Gastroesophageal sphincter (tissue), 4 donors: ENCODE measurements around the gene JOSD2. TPM values are rescaled to one million over a fixed set of nuclear protein-coding genes. Genes with fewer than 3 reads are reported as not detected.
A peak's percentile ranks its signal among the peaks of the same experiment; 100 is the strongest.

Experiments
- ATAC-seq: fragments of 150-250 bp; one replicate; pipeline ENCODE4 v1.9.1; 2016; ENCODE audit warnings: mild to moderate bottlenecking, moderate library complexity
- H3K27ac ChIP-seq, 4 donors: fragments of 200-600 bp; sonication (generic) in 3 of 4; 1 replicate in 3 of 4; 2 replicates in 1 of 4; pipeline ENCODE4 v1.5.1; 2016 to 2019
- H3K27me3 ChIP-seq: fragments of 200-600 bp; sonication (generic); one replicate; pipeline ENCODE4 v1.5.1; 2019
- H3K36me3 ChIP-seq, 2 donors: fragments of 200-600 bp; sonication (generic); one replicate each; pipeline ENCODE4 v1.5.1; 2019; ENCODE audit warnings: control low read depth in 1 of 2
- H3K4me1 ChIP-seq, 3 donors: fragments of 200-600 bp; sonication (generic); 1 replicate in 2 of 3; 2 replicates in 1 of 3; pipeline ENCODE4 v1.5.1; 2016 to 2019; ENCODE audit warnings: control low read depth in 2 of 3
- H3K4me3 ChIP-seq, 2 donors: fragments of 200-600 bp; sonication (generic); one replicate each; pipeline ENCODE4 v1.5.1; 2019; ENCODE audit warnings: mild to moderate bottlenecking in 1 of 2, moderate library complexity in 1 of 2
- H3K9me3 ChIP-seq, 3 donors: fragments of 200-600 bp; sonication (generic); one replicate each; pipeline ENCODE4 v1.5.1; 2017 to 2019; ENCODE audit warnings: control low read depth in 2 of 3
- CTCF ChIP-seq, 4 experiments: fragments of 200-600 bp in 2 of 4; fragments of 450-650 bp in 2 of 4; sonication (generic) in 1 of 4; IDR thresholded peaks; one replicate each; pipeline ENCODE4 v1.5.1; 2017 to 2019; ENCODE audit warnings: antibody characterized with exemption in 4 of 4, mild to moderate bottlenecking in 2 of 4, moderate library complexity in 2 of 4
- EP300 ChIP-seq: sonication (generic); formaldehyde crosslinking; IDR thresholded peaks from one replicate; pipeline ENCODE4 v1.6.1; 2017; ENCODE audit warnings: antibody characterized with exemption, mild to moderate bottlenecking
- POLR2A ChIP-seq, 2 donors: fragments of 450-650 bp; IDR thresholded peaks; one replicate each; pipeline ENCODE4 v1.6.1; 2017; ENCODE audit warnings: antibody characterized with exemption in 2 of 2, mild to moderate bottlenecking in 2 of 2, moderate library complexity in 1 of 2
- POLR2AphosphoS5 ChIP-seq: sonication (generic); formaldehyde crosslinking; IDR thresholded peaks from one replicate; pipeline ENCODE4 v1.6.1; 2017; ENCODE audit warnings: antibody characterized with exemption
- WGBS, 2 donors: methylation state at CpG; one replicate each; pipeline ENCODE4 v1.1.5; 2018; ENCODE audit warnings: low coverage in 1 of 2; 5-methylcytosine and 5-hydroxymethylcytosine counted together
- total RNA-seq, 4 donors: library from RNA; depleted of rRNA; stranded (reverse); fragments of >200 nt; gene quantifications; one replicate each; pipeline ENCODE4 v1.1.0, GENCODE V29; 2016

The JOSD2 gene
- total RNA-seq, 4 donors from 2014 or later: 16.1 to 39.8 (median 26.1) TPM

GRCh38 chr19:50466706-50467039 is 44.3 kb downstream of the JOSD2 start:
- H3K4me1 ChIP-seq: no peaks in the 10 kb centered on the region
- H3K27ac ChIP-seq: no peak overlapping the region
- H3K27me3 ChIP-seq: peaks cover 70% of the 10 kb centered on the region
- no peak for TF ChIP-seq EP300
- no peak for TF ChIP-seq POLR2AphosphoS5
- TF ChIP-seq CTCF (IDR thresholded peaks at IDR 0.05): no peak
- TF ChIP-seq POLR2A (IDR thresholded peaks at IDR 0.05): no peak
- H3K36me3 ChIP-seq: no peaks in the 10 kb centered on the region
- 55% methylated on average over 7 of the region's 11 CpGs; no CpG with 5 or more reads in 1 of the 2 donors for WGBS, 2 donors
- H3K9me3 ChIP-seq: no peaks in the 10 kb centered on the region
- ATAC-seq: no peak
- H3K4me3 ChIP-seq: no peak overlapping the region

- Histone ChIP-seq H3K4me3 (no peak overlapping the region), H3K27ac (no peak overlapping the region), H3K9me3 (no peaks in the 10 kb centered on the region), H3K4me1 (no peaks in the 10 kb centered on the region), H3K36me3 (no peaks in the 10 kb centered on the region), H3K27me3 (peaks cover 76% of the 10 kb centered on the region)
- TF ChIP-seq POLR2A (IDR thresholded peaks at IDR 0.05) (no peak), EP300 (no peak), POLR2AphosphoS5 (no peak), CTCF (IDR thresholded peaks at IDR 0.05) (peak in 1 of 4 experiments; percentile 4)
- ATAC-seq: no peak
- 0 to 15% methylated on average over 1 to 8 of the region's 29 CpGs for WGBS, 2 donors
Measured at GRCh38 chr19:50465986-50466705, 44.8 kb downstream of the JOSD2 start.

- no peak for ATAC-seq
- Histone ChIP-seq H3K36me3 (no peaks in the 10 kb centered on the region), H3K27ac (no peak overlapping the region), H3K27me3 (peaks cover 87% of the 10 kb centered on the region), H3K4me3 (no peak overlapping the region), H3K9me3 (no peaks in the 10 kb centered on the region), H3K4me1 (no peaks in the 10 kb centered on the region)
- no peak for TF ChIP-seq CTCF (IDR thresholded peaks at IDR 0.05)
- TF ChIP-seq EP300: no peak
- WGBS, 2 donors: 77 to 91% methylated on average over 6 of the region's 13 CpGs
Measured at GRCh38 chr19:50465000-50465399, 46.0 kb downstream of the JOSD2 start.

- ATAC-seq: no peak
- Histone ChIP-seq H3K27me3 (peaks cover 90% of the 10 kb centered on the region), H3K9me3 (no peaks in the 10 kb centered on the region), H3K27ac (no peak overlapping the region), H3K4me1 (no peaks in the 10 kb centered on the region), H3K36me3 (no peaks in the 10 kb centered on the region), H3K4me3 (no peak overlapping the region)
- 80 to 100% methylated on average over 3 to 4 of the region's 19 CpGs for WGBS, 2 donors
- TF ChIP-seq EP300 (no peak), CTCF (IDR thresholded peaks at IDR 0.05) (no peak), POLR2A (IDR thresholded peaks at IDR 0.05) (no peak), POLR2AphosphoS5 (no peak)
Measured at GRCh38 chr19:50464348-50464747, 46.6 kb downstream of the JOSD2 start.

- Histone ChIP-seq H3K36me3 (no peaks in the 10 kb centered on the region), H3K27me3 (peaks cover 92% of the 10 kb centered on the region), H3K4me1 (no peaks in the 10 kb centered on the region), H3K27ac (no peak overlapping the region), H3K4me3 (no peak overlapping the region), H3K9me3 (no peaks in the 10 kb centered on the region)
- no peak for TF ChIP-seq POLR2AphosphoS5
- TF ChIP-seq POLR2A (IDR thresholded peaks at IDR 0.05): no peak
- TF ChIP-seq EP300: no peak
- no peak for TF ChIP-seq CTCF (IDR thresholded peaks at IDR 0.05)
- 62 to 77% methylated on average over 6 of the region's 7 CpGs for WGBS, 2 donors
- ATAC-seq: no peak
Measured at GRCh38 chr19:50462970-50463369, 48.0 kb downstream of the JOSD2 start.
